GM18870 (cell line): ENCODE results near the gene RIIAD1.
"Not testable (repeated sequence)": the region's sequence is repeated elsewhere in the genome, so short reads cannot be mapped to it uniquely, and the experiment has no call there.

Experiments
- ATAC-seq: cut with Tn5 transposase; IDR thresholded peaks from one replicate; pipeline ENCODE4 v1.9.1; 2021; ENCODE audit warnings: moderate library complexity; ENCODE audit not compliant: unreplicated experiment

RIIAD1 gene, protein sequence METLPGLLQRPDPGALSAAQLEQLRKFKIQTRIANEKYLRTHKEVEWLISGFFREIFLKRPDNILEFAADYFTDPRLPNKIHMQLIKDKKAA

DNA sequence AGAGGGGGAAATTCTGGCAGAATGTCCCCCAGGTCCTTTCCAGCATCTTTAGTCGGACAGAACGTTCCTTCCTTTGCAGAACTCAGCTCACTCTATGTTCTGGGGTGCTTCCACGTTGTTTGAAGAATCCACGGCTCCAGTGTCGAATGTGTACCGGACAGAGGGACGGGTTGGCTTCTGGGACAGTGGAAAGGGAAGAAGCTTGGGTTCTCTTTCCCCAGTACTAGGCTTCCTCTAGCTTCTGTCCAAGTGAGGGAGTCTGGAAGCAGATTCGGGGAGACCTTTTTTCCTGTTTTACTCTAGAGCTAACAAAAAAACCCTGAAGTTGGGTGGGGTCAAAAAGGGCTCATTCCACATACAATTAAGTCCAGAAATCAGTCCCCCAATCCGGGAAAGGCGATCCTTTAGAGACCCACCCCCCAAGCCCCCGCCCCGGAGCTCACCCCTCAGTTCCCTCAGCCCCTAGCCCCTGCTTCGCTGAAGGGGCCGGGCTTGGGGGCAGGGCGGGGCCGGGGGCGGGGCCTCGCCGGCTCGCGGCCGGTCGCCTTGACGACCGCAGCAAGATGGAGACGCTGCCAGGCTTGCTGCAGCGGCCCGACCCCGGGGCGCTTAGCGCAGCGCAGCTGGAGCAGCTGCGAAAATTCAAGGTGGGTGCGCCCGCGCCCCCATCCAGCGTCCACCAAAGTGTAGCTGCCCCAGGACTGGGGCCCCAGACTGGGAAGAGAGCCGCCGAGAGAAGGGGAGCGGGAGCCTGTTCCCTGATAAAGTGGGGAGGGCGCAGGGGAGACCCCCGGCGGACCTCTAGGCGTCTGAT lies at the start of gene RIIAD1:
Gene RIIAD1 (plus strand): TSS at position 549 of the 814 bp plus-strand sequence. CDS start 15 bp downstream, at position 564.
- ATAC-seq: no peak

DNA sequence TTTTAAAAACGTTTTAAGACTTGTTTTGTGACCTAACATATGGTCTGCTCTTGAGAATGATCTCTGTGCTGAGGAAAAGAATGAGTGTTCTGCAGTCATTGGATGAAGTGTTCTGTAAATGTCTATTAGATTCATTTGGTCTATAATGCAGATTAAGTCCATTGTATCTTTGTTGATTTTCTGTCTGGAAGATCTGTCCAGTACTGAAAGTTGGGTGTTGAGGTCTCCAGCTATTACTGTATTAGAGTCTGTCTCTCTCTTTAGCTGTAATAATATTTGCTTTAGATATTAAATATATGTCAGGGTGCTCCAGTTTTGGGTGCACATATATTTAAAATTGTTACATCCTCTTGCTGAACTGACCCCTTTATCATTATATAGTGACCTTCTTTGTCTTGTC lies 47.9 kb upstream of the RIIAD1 start:
- ATAC-seq: no peak

DNA sequence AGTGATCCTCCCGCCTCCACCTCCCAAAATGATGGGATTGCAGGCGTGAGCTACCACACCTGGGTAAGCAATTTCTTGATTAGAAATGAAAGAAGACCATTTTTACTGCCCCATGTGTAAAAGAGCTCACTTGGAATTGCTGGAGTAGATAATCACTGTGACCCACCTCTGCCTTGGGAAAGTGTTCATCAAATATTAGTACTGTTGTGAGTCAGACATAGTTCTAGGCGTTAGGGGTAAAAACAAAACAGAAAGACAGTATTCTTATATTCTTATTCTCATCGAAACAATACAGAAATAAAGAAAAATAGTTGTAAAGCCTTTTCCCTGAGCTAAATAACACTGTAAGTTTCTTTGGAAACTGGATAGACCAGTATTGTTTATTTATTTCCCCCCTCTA lies 40.9 kb upstream of the RIIAD1 start:
- ATAC-seq: no peak

DNA sequence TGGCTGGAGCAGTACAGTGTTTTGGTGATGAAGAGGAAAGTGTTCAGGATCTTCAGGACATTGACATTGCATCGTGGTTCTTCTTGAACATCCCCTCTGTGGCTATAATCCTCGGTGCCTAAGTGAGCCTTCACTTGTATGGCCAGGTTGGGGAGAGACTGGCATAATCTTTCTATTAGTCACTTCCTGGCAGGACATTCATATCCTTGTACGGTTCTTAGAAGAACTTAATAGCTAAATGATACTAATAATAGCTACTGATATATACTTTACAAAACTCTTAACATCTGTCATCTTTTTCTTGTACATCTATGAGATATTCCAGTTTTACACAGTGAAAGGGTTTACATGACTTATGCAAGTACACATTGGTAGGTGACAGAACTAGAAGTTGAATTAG lies 40.5 kb upstream of the RIIAD1 start:
- no peak for ATAC-seq

DNA sequence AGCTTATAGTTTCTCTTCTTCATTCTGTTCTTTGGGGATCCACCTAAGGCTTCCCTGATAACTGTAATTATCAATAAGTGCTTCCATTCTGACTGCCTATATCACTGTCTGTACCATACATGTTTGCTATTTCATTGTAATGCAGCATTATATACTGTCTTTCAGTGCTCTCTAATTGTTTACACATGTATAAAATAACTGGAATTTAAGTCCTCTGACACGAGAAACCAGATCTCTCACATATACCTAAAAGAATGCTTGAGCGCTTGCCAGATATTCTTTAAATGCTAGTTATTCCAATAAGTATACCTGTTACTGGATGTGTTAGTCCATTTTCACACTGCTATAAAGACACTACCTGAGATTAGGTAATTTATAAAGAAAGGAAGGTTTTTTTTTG lies 39.4 kb upstream of the RIIAD1 start:
- ATAC-seq: no peak

DNA sequence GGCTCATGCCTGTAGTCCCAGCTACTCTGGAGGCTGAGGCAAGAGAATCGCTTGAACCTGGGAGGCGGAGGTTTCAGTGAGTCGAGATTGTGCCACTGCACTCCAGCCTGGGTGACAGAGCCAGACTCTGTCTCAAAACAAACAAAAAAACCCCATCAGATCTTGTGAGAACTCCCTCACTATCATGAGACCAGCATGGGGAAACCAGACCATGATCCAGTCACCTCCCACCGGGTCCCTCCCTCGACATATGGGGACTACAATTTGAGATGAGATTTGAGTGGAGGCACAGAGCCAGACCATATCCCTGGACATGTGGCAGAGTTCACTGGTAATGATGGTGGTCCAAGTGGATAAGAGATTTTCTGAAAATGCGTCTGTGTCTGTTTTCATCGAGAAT lies 38.4 kb upstream of the RIIAD1 start:
- ATAC-seq: not testable (repeated sequence)

- no peak for ATAC-seq
Measured at GRCh38 chr1:151684128-151684527, 37.2 kb upstream of the RIIAD1 start.

DNA sequence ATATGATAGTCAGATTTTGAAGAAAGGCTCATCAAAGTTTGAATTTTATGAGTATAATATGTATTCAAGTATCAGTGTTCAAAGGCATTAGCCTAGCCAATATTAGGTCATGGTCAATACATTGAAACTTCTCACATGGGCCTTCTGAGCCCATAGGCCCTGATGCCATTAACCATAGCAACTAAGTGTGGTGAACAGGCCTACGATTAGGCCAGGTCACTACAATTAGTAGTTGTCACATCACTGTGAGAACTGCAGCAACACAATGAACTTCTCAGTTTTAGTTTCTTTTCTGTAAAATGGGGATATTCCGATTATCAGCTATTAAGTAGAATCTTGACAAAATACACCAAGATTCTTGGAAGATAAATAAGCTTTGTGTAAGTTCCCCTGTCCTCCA lies 34.8 kb upstream of the RIIAD1 start:
- ATAC-seq: no peak

DNA sequence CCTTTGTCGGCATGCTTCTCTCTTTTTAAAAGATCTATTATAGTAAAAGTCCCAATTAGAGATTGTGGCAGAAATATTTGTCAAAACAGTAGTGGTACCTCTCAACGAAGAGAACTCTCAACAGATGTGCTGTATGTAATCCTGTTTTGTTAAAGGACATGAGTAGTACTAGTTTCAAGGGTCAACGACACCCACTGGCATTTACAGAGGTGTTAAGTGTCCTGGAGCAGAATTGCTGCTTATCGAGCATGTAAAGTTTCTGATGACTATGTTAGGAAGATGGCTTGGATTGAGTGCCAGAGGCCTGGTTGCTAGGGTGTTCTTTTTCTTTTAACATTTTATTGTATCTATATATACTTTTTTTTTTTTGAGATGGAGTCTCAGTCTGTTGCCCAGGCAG lies 31.8 kb upstream of the RIIAD1 start:
- no peak for ATAC-seq

- no peak for ATAC-seq
Measured at GRCh38 chr1:151692226-151692625, 29.1 kb upstream of the RIIAD1 start.

GRCh38 chr1:151693057-151693651 lies 28.2 kb upstream of the RIIAD1 start:
- no peak for ATAC-seq

DNA sequence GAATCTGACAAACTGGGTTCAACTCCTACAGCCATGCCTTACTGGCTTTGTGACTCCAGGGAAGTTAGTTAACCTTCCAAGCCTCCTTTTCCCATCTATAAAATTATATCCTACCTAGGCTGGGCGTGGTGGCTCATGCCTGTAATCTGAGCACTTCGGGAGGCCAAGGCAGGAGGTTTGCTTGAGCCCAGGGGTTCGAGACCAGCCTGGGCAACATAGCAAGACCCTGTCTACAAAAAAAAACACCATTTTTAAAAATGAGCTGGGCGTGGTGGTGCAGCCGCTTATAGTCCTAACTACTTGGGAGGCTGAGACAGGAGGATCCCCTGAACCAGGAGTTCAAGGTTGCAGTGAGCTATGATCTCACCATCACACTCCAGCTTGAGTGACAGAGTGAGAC lies 19.8 kb upstream of the RIIAD1 start:
- ATAC-seq: no peak

DNA sequence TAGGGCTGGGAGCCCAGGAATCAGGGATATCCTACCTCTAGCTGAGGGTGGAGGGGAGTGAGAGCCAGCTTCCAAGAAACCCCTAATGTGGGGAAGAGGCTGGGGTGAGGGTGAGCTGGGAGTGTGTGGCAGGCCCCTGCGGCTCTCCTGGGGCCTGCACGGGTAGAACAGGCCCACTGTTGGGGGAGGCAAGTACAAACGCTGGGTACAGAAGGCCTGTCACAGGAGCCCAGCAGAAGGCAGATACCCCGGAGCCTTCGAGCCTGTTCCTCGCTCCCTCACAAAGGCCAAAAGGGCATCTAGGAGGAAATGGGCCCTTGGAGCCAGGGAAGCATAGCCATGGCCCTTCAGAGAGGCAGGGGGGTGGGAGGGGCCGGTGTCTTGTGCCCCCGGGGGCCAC lies 18.4 kb upstream of the RIIAD1 start:
- no peak for ATAC-seq

- no peak for ATAC-seq
Measured at GRCh38 chr1:151703813-151704212, 17.5 kb upstream of the RIIAD1 start.

GRCh38 chr1:151704246-151704645 lies 17.1 kb upstream of the RIIAD1 start:
- ATAC-seq: no peak

- no peak for ATAC-seq
Measured at GRCh38 chr1:151705146-151705545, 16.2 kb upstream of the RIIAD1 start.

DNA sequence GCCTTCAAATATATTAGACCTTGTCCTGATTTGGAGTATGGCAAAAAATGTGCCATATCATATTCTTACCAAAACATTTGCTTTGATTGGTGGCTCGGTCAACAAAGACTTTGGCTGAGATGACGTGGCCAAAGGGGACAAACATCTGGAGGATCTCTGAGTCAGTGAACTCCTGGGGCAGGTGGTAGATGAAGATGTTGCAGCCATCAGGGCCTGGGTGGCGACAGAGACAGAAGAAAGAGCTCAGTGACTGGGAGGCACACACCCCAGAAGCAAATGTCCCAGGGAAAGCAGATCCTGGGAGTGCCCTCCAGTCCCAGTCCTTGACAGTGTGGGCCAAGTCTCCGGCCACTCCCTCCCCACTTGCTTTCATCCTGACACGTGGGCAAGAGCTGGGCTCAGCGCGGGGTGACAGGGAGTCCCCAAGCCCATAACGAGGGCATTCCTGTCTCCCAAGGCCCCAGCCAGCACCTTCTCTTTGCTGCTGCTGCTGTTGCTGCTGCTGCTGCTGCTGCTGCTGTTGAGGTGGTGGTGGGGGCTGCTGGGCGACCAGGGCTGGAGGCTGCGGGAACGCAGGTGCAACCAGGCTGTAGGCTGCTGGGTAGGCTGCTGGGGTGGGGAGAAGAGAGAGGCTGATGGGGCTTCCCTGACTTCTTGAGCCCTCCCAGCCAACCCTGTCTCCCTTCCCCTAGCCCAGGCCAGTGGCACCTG lies 15.4 kb upstream of the RIIAD1 start:
- no peak for ATAC-seq

GRCh38 chr1:151706464-151707415 lies 14.6 kb upstream of the RIIAD1 start:
- ATAC-seq: no peak

GRCh38 chr1:151707541-151708065 lies 13.7 kb upstream of the RIIAD1 start:
- ATAC-seq: no peak

GRCh38 chr1:151708891-151709290 lies 12.4 kb upstream of the RIIAD1 start:
- ATAC-seq: no peak
